K562 (cell line): ENCODE data around the gene ZKSCAN1.

Experiments used
- CTCF ChIP-seq, 3 experiments: IDR thresholded peaks in 2 of 3; conservative IDR thresholded peaks in 1 of 3; 2 replicates each; pipeline ENCODE4 v1.5.1; 2011 to 2012; ENCODE audit warnings: low read length in 3 of 3, mild to moderate bottlenecking in 3 of 3, control low read depth in 2 of 3, improper control_type of control experiment in 1 of 3, inconsistent platforms in 1 of 3, low read depth in 1 of 3, mixed read lengths in 1 of 3, moderate library complexity in 1 of 3; ENCODE audit not compliant: insufficient read depth in 2 of 3
- ESRRA ChIP-seq: fragments of 450-650 bp; IDR thresholded peaks from 2 replicates; pipeline ENCODE4 v1.6.1; 2014; ENCODE audit warnings: low read depth, mild to moderate bottlenecking, moderate library complexity, borderline replicate concordance
- ETV5 ChIP-seq: sonication (generic); formaldehyde crosslinking; IDR thresholded peaks from 2 replicates; pipeline ENCODE4 v1.4.0; 2020; ENCODE audit warnings: low read depth, mild to moderate bottlenecking, missing genetic modification reagents
- SETDB1 ChIP-seq: IDR thresholded peaks from one replicate; pipeline ENCODE4 v1.6.1; 2012; ENCODE audit warnings: low read length, control low read depth, inconsistent platforms
- ZBTB11 ChIP-seq, 3 experiments: fragments of 200-800 bp in 1 of 3; fragments of 250-450 bp in 1 of 3; fragments of 450-650 bp in 1 of 3; sonication (Bioruptor Pico) in 1 of 3; sonication (Bioruptor generic) in 1 of 3; formaldehyde crosslinking in 1 of 3; IDR thresholded peaks; 2 replicates each; pipeline versions ENCODE4 v1.6.1 to v1.8.0; 2016 to 2022; ENCODE audit warnings: mild to moderate bottlenecking in 2 of 3, missing genetic modification characterization in 2 of 3, missing compliant biosample characterization in 1 of 3, moderate library complexity in 1 of 3

GRCh38 chr7:100089458-100090196 is 74.2 kb downstream of the ZKSCAN1 start:
- TF ChIP-seq CTCF (IDR thresholded peaks at IDR 0.05 in 2 of 3, conservative IDR thresholded peaks at IDR 0.05 in 1 of 3; ENCODE audit: insufficient read depth in 2 of 3, low read depth in 1 of 3, low read length in 3 of 3) (no peak), SETDB1 (no peak), ETV5 (no peak), ZBTB11 (CRISPR knock-in tag; IDR thresholded peaks at IDR 0.05) (no peak), ESRRA (no peak)
